Adrenal gland (tissue), 12 donors: ENCODE measurements around the gene SLC27A6. TPM values are rescaled to one million over a fixed set of nuclear protein-coding genes. Genes with fewer than 3 reads are reported as not detected.

Experiments used
- DNase-seq, 7 donors: peaks; one replicate each; pipeline ENCODE4 v3.0.0-alpha.2; 2019 to 2020
- H3K27ac ChIP-seq, 5 donors: fragments of 200-600 bp; sonication (generic) in 4 of 5; 1 replicate in 3 of 5; 2 replicates in 2 of 5; pipeline versions ENCODE4 v1.5.1 to v1.8.0; 2016 to 2020; ENCODE audit warnings: mild to moderate bottlenecking in 1 of 5
- H3K27me3 ChIP-seq: fragments of 200-600 bp; 2 replicates; pipeline ENCODE4 v1.8.0; 2021
- H3K36me3 ChIP-seq, 2 donors: fragments of 200-600 bp; replicated peaks in 1 of 2; 1 replicate in 1 of 2; 2 replicates in 1 of 2; pipeline versions ENCODE4 v1.5.1 to v1.8.0; 2018 to 2022
- H3K4me1 ChIP-seq, 2 donors: fragments of 200-600 bp; replicated peaks in 1 of 2; 1 replicate in 1 of 2; 2 replicates in 1 of 2; pipeline versions ENCODE4 v1.5.1 to v1.8.0; 2018 to 2021
- H3K4me3 ChIP-seq, 4 donors: fragments of 200-600 bp; sonication (generic) in 3 of 4; one replicate each; pipeline ENCODE4 v1.5.1; 2016 to 2018
- H3K9me3 ChIP-seq, 3 donors: fragments of 200-600 bp; sonication (generic) in 1 of 3; replicated peaks in 1 of 3; 1 replicate in 2 of 3; 2 replicates in 1 of 3; pipeline versions ENCODE4 v1.5.1 to v1.8.0; 2016 to 2021
- POLR2A ChIP-seq, 2 donors: fragments of 450-650 bp; IDR thresholded peaks; one replicate each; pipeline ENCODE4 v1.6.1; 2017; ENCODE audit warnings: antibody characterized with exemption in 2 of 2, mild to moderate bottlenecking in 2 of 2, moderate library complexity in 1 of 2
- WGBS, 4 donors: extraction: QIAGEN DNeasy Blood & Tissue Kit in 2 of 4; methylation state at CpG; one replicate each; pipeline versions ENCODE4 v1.1.5 to v1.1.7; 2013 to 2017; 5-methylcytosine and 5-hydroxymethylcytosine counted together
- intact Hi-C, 2 donors: fragments of 100-400 bp; cut with DNase I; formaldehyde crosslinking; loops; one replicate each; pipeline versions ENCODE4 v1.14.1 to v1.15.0; 2022 to 2023
- polyA plus RNA-seq, 3 donors: library from polyadenylated mRNA; stranded (reverse); fragments of 200-250 nt in 2 of 3; fragments of 350-450 nt in 1 of 3; fragmentation: Illumina TruSeq in 1 of 3; extraction: RNeasy Lipid Tissue Mini Kit (QIAGEN cat#74804) in 1 of 3; gene quantifications; one replicate each; pipeline ENCODE4 v1.2.3, GENCODE V29; 2013 to 2014
- total RNA-seq, 9 donors: library from RNA; depleted of rRNA in 4 of 9; stranded (reverse); fragments of >200 nt in 4 of 9; fragments of 120-200 nt in 1 of 9; fragmentation: NEBNext Ultra II Directional in 1 of 9; extraction: Animal tissue kit (Norgen Biotek cat#: 25700) in 1 of 9; gene quantifications; one replicate each; pipeline versions ENCODE4 v1.1.0 to v1.2.4, GENCODE V29; 2013 to 2023
- TF ChIP-seq, protein P1 (sequence below), 6 experiments: fragments of 450-650 bp in 4 of 6; fragments of 200-600 bp in 2 of 6; sonication (generic) in 1 of 6; IDR thresholded peaks; 1 replicate in 5 of 6; 2 replicates in 1 of 6; pipeline versions ENCODE4 v1.5.1 to v1.8.0; 2016 to 2021; ENCODE audit warnings: antibody characterized with exemption in 6 of 6, mild to moderate bottlenecking in 2 of 6, moderate library complexity in 1 of 6
- donor health status: healthy with polysubstance abuse.
- donor health status: Bipolar disorder and iron deficiency.
- donor health status: DM: yes; HTN: yes; CAD: no.
- donor health status: DM: no; HTN: no; CAD: no.
- donor health status: DM: no; HTN: no; CAD: no.
- donor health status: DM: yes; HTN: yes; CAD: no.

The SLC27A6 gene
- total and polyA plus RNA-seq, 12 donors: 1.0 to 108 (median 12.1) TPM

DNA sequence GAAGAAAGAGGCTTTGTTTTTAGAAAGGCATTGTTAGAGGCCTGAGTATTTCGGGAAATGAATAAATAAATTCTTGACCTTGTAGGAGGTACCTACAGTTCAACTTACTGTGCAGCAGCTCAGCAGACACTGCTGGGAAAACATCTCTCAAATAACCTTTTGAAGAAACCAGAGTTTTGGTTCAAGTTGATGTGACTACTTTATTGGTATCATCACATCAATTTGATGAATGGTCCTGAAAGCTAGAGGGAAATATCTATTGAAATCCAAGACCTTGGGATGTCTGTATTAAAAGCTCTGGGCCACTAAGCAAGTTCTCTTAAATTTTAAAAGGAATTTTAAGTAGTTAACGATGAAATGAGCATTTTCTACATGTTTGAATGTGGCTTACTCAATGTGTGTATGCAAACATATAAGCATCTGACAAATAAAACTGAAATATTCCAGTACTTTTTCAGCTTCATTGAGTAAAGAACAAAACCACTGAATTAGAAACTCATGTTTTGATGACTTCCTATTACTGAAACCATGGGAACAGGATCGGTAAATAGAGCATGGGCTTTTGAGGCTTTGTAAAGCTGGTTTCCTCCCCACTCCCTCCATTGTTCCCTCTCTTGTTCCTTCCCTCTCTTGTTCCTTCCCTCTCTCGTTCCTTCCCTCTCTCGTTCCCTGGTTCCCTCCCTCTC lies 36.7 kb downstream of the SLC27A6 start:
- TF ChIP-seq, protein P1, sequence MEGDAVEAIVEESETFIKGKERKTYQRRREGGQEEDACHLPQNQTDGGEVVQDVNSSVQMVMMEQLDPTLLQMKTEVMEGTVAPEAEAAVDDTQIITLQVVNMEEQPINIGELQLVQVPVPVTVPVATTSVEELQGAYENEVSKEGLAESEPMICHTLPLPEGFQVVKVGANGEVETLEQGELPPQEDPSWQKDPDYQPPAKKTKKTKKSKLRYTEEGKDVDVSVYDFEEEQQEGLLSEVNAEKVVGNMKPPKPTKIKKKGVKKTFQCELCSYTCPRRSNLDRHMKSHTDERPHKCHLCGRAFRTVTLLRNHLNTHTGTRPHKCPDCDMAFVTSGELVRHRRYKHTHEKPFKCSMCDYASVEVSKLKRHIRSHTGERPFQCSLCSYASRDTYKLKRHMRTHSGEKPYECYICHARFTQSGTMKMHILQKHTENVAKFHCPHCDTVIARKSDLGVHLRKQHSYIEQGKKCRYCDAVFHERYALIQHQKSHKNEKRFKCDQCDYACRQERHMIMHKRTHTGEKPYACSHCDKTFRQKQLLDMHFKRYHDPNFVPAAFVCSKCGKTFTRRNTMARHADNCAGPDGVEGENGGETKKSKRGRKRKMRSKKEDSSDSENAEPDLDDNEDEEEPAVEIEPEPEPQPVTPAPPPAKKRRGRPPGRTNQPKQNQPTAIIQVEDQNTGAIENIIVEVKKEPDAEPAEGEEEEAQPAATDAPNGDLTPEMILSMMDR (IDR thresholded peaks at IDR 0.05): no peak
- TF ChIP-seq POLR2A (IDR thresholded peaks at IDR 0.05): no peak
- no peak for DNase-seq
- 64 to 68% (median 66%) methylated on average over 5 of the region's 5 CpGs for WGBS, 4 donors
- H3K4me1 ChIP-seq: no peaks in the 10 kb centered on the region
- no peak overlapping the region for H3K27ac ChIP-seq
- no peak overlapping the region for H3K4me3 ChIP-seq
- no peaks in the 10 kb centered on the region for H3K9me3 ChIP-seq
- no peaks in the 10 kb centered on the region for H3K36me3 ChIP-seq
- no peaks in the 10 kb centered on the region for H3K27me3 ChIP-seq
- intact Hi-C loops: no loop called here

- TF ChIP-seq, protein P1 (IDR thresholded peaks at IDR 0.05): no peak
- no peak for TF ChIP-seq POLR2A (IDR thresholded peaks at IDR 0.05)
- H3K9me3 ChIP-seq: no peaks in the 10 kb centered on the region
- DNase-seq: no peak
- 80 to 93% (median 89%) methylated on average over 2 of the region's 2 CpGs for WGBS, 4 donors
- H3K4me3 ChIP-seq: no peak overlapping the region
- intact Hi-C loops: no loop called here
- no peak overlapping the region for H3K27ac ChIP-seq
- H3K4me1 ChIP-seq: no peaks in the 10 kb centered on the region
- H3K27me3 ChIP-seq: no peaks in the 10 kb centered on the region
- H3K36me3 ChIP-seq: no peaks in the 10 kb centered on the region
These were observed 37.2 kb downstream of the SLC27A6 start for GRCh38 chr5:129002527-129002842.

GRCh38 chr5:129003232-129003631 lies 37.9 kb downstream of the SLC27A6 start:
- Histone ChIP-seq H3K9me3 (no peaks in the 10 kb centered on the region), H3K4me3 (no peak overlapping the region), H3K27ac (no peak overlapping the region), H3K36me3 (no peaks in the 10 kb centered on the region), H3K4me1 (no peaks in the 10 kb centered on the region), H3K27me3 (no peaks in the 10 kb centered on the region)
- intact Hi-C loops: no loop called here
- 90 to 98% (median 95%) methylated on average over 2 of the region's 2 CpGs for WGBS, 4 donors
- no peak for DNase-seq
- TF ChIP-seq, protein P1 (IDR thresholded peaks at IDR 0.05): no peak
- no peak for TF ChIP-seq POLR2A (IDR thresholded peaks at IDR 0.05)

DNA sequence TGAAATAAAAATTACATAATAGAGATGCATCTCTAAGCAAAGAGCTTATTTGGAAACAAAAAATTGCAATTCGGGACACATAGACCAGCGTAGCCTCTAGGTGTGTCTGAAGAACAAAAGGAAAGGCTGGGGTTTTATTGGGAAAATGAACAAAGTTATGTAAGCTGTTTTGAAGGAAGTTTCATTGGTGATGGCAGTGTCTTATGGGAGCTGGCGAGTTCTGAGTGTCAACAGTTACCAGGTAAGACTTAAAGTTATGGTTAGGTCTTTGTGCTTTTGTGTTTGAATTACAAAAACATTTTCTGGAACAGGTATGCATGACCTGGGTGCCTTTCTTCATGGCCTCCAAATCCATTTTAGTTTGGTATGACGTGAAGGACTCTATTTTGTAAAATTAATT lies 48.9 kb downstream of the SLC27A6 start:
- Histone ChIP-seq H3K27me3 (no peaks in the 10 kb centered on the region), H3K4me3 (no peak overlapping the region), H3K36me3 (no peaks in the 10 kb centered on the region), H3K4me1 (no peaks in the 10 kb centered on the region), H3K27ac (no peak overlapping the region), H3K9me3 (no peaks in the 10 kb centered on the region)
- 83 to 93% (median 88%) methylated on average over 4 of the region's 4 CpGs for WGBS, 4 donors
- no peak for TF ChIP-seq POLR2A (IDR thresholded peaks at IDR 0.05)
- TF ChIP-seq, protein P1 (IDR thresholded peaks at IDR 0.05): no peak
- DNase-seq: no peak
- intact Hi-C loops: no loop called here
